Measurements from ENCODE around the gene TBC1D32.

GRCh38 chr6:121042766-121043165 lies 291.5 kb downstream of the TBC1D32 start:
- TF ChIP-seq, protein P1, sequence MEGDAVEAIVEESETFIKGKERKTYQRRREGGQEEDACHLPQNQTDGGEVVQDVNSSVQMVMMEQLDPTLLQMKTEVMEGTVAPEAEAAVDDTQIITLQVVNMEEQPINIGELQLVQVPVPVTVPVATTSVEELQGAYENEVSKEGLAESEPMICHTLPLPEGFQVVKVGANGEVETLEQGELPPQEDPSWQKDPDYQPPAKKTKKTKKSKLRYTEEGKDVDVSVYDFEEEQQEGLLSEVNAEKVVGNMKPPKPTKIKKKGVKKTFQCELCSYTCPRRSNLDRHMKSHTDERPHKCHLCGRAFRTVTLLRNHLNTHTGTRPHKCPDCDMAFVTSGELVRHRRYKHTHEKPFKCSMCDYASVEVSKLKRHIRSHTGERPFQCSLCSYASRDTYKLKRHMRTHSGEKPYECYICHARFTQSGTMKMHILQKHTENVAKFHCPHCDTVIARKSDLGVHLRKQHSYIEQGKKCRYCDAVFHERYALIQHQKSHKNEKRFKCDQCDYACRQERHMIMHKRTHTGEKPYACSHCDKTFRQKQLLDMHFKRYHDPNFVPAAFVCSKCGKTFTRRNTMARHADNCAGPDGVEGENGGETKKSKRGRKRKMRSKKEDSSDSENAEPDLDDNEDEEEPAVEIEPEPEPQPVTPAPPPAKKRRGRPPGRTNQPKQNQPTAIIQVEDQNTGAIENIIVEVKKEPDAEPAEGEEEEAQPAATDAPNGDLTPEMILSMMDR (IDR thresholded peaks at IDR 0.05; ENCODE audit: insufficient read depth, low read length): no peak
- no peak for TF ChIP-seq REST (IDR thresholded peaks at IDR 0.05; ENCODE audit: insufficient replicate concordance, low read depth)
